Adrenal gland (tissue), 12 donors: ENCODE data around the gene TMEM115. TPM values are rescaled to one million over a fixed set of nuclear protein-coding genes. Genes with fewer than 3 reads are reported as not detected.

Source experiments
- DNase-seq, 7 donors: peaks; one replicate each; pipeline ENCODE4 v3.0.0-alpha.2; 2019 to 2020
- H3K27ac ChIP-seq, 5 donors: fragments of 200-600 bp; sonication (generic) in 4 of 5; 1 replicate in 3 of 5; 2 replicates in 2 of 5; pipeline versions ENCODE4 v1.5.1 to v1.8.0; 2016 to 2020; ENCODE audit warnings: mild to moderate bottlenecking in 1 of 5
- H3K27me3 ChIP-seq: fragments of 200-600 bp; 2 replicates; pipeline ENCODE4 v1.8.0; 2021
- H3K36me3 ChIP-seq, 2 donors: fragments of 200-600 bp; replicated peaks in 1 of 2; 1 replicate in 1 of 2; 2 replicates in 1 of 2; pipeline versions ENCODE4 v1.5.1 to v1.8.0; 2018 to 2022
- H3K4me1 ChIP-seq, 2 donors: fragments of 200-600 bp; replicated peaks in 1 of 2; 1 replicate in 1 of 2; 2 replicates in 1 of 2; pipeline versions ENCODE4 v1.5.1 to v1.8.0; 2018 to 2021
- H3K4me3 ChIP-seq, 4 donors: fragments of 200-600 bp; sonication (generic) in 3 of 4; one replicate each; pipeline ENCODE4 v1.5.1; 2016 to 2018
- H3K9me3 ChIP-seq, 3 donors: fragments of 200-600 bp; sonication (generic) in 1 of 3; replicated peaks in 1 of 3; 1 replicate in 2 of 3; 2 replicates in 1 of 3; pipeline versions ENCODE4 v1.5.1 to v1.8.0; 2016 to 2021
- CTCF ChIP-seq, 6 experiments: fragments of 450-650 bp in 4 of 6; fragments of 200-600 bp in 2 of 6; sonication (generic) in 1 of 6; IDR thresholded peaks; 1 replicate in 5 of 6; 2 replicates in 1 of 6; pipeline versions ENCODE4 v1.5.1 to v1.8.0; 2016 to 2021; ENCODE audit warnings: antibody characterized with exemption in 6 of 6, mild to moderate bottlenecking in 2 of 6, moderate library complexity in 1 of 6
- POLR2A ChIP-seq, 2 donors: fragments of 450-650 bp; IDR thresholded peaks; one replicate each; pipeline ENCODE4 v1.6.1; 2017; ENCODE audit warnings: antibody characterized with exemption in 2 of 2, mild to moderate bottlenecking in 2 of 2, moderate library complexity in 1 of 2
- WGBS, 4 donors: extraction: QIAGEN DNeasy Blood & Tissue Kit in 2 of 4; methylation state at CpG; one replicate each; pipeline versions ENCODE4 v1.1.5 to v1.1.7; 2013 to 2017; 5-methylcytosine and 5-hydroxymethylcytosine counted together
- intact Hi-C, 2 donors: fragments of 100-400 bp; cut with DNase I; formaldehyde crosslinking; loops; one replicate each; pipeline versions ENCODE4 v1.14.1 to v1.15.0; 2022 to 2023
- polyA plus RNA-seq, 3 donors: library from polyadenylated mRNA; stranded (reverse); fragments of 200-250 nt in 2 of 3; fragments of 350-450 nt in 1 of 3; fragmentation: Illumina TruSeq in 1 of 3; extraction: RNeasy Lipid Tissue Mini Kit (QIAGEN cat#74804) in 1 of 3; gene quantifications; one replicate each; pipeline ENCODE4 v1.2.3, GENCODE V29; 2013 to 2014
- total RNA-seq, 9 donors: library from RNA; depleted of rRNA in 4 of 9; stranded (reverse); fragments of >200 nt in 4 of 9; fragments of 120-200 nt in 1 of 9; fragmentation: NEBNext Ultra II Directional in 1 of 9; extraction: Animal tissue kit (Norgen Biotek cat#: 25700) in 1 of 9; gene quantifications; one replicate each; pipeline versions ENCODE4 v1.1.0 to v1.2.4, GENCODE V29; 2013 to 2023
- donor health status: healthy with polysubstance abuse.
- donor health status: Bipolar disorder and iron deficiency.
- donor health status: DM: yes; HTN: yes; CAD: no.
- donor health status: DM: no; HTN: no; CAD: no.
- donor health status: DM: no; HTN: no; CAD: no.
- donor health status: DM: yes; HTN: yes; CAD: no.

TMEM115 gene
- total and polyA plus RNA-seq, 12 donors, result 23.6 to 88.5 (median 59.7) TPM

DNA sequence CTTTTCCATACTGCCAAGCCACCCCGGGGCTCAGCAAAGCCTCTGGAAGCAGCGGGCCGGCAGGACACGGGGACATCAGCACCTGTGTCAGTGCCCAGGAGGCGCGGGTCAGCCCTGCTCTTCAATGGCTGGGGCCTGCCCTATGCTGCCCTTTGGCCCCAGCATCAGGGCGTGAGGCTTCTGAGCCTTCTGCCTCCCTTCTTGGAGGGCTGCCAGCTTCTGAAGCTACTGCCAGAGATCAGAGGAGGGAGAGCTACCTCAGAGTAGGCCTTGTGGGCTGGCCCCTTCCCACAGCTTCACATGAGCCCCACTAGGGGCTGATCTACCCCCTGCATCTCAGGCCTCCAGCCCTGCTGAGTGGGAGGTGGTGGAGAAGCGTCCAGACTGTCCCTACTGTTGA lies 13.0 kb upstream of the TMEM115 start:
- 52 to 77% (median 64%) methylated on average over 3 to 8 of the region's 8 CpGs for WGBS, 4 donors
- Histone ChIP-seq H3K27me3 (no peaks in the 10 kb centered on the region), H3K27ac (no peak overlapping the region), H3K9me3 (no peaks in the 10 kb centered on the region), H3K4me1 (no peaks in the 10 kb centered on the region), H3K4me3 (no peak overlapping the region), H3K36me3 (no peaks in the 10 kb centered on the region)
- TF ChIP-seq CTCF (IDR thresholded peaks at IDR 0.05), result no peak
- no peak for TF ChIP-seq POLR2A (IDR thresholded peaks at IDR 0.05)
- DNase-seq, result no peak
- intact Hi-C loops, result no loop called here

DNA sequence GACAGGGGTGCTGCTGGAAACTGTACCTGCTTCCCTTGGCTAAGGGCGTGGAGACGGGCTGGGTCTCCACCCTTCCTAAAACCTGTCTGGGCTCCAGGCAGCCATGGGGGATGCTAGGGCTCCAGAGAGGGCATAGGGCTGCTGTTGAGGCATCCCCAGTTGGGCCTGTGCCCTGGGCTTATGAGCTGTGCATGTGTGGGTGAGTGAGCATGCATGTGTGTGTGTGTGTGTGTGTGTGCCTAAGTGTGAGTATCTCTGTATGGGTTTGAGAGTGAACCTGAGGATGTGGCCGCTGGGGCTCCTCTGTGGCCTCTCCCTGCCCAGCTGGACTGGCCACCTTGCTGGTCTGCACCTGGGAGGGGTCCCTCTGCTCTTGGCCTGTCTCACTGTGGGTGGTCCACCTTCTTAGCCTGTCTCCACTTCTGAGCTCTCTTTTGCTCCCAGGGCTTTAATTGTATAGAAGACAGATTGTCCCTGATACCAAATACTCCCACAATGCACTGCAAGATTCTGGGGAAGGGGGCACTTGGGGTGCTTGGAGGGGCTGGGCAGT lies 11.9 kb upstream of the TMEM115 start:
- no peak overlapping the region for H3K4me3 ChIP-seq
- no peaks in the 10 kb centered on the region for H3K27me3 ChIP-seq
- intact Hi-C loops, result no loop called here
- DNase-seq, result no peak
- no peak overlapping the region for H3K27ac ChIP-seq
- H3K36me3 ChIP-seq, result no peaks in the 10 kb centered on the region
- TF ChIP-seq POLR2A (IDR thresholded peaks at IDR 0.05), result no peak
- no peak for TF ChIP-seq CTCF (IDR thresholded peaks at IDR 0.05)
- WGBS, 4 donors, result 44 to 93% (median 86%) methylated on average over 3 of the region's 3 CpGs
- H3K9me3 ChIP-seq, result no peaks in the 10 kb centered on the region
- H3K4me1 ChIP-seq, result no peaks in the 10 kb centered on the region

DNA sequence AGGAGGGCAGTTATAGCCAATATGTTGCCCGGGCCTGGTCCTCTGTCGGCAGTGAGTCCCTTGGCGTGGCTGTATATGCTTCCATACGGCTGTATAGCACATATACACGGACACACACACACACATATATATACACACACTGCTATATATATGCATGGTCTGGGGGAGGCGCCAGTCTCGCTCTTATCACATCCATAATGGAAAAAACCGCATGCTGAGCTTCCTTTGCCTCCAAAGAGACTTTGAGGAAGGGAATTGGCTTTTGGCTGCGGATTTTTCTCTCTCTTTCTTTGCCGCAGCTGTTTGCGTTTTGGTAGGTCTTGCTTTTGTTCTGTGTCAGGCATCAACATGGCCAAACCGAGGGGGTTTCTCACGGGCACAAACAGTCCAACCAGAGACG lies 11.3 kb upstream of the TMEM115 start:
- Histone ChIP-seq H3K27me3 (no peaks in the 10 kb centered on the region), H3K36me3 (no peaks in the 10 kb centered on the region)
- WGBS, 4 donors, result 52 to 64% (median 61%) methylated on average over 12 to 14 of the region's 14 CpGs

DNA sequence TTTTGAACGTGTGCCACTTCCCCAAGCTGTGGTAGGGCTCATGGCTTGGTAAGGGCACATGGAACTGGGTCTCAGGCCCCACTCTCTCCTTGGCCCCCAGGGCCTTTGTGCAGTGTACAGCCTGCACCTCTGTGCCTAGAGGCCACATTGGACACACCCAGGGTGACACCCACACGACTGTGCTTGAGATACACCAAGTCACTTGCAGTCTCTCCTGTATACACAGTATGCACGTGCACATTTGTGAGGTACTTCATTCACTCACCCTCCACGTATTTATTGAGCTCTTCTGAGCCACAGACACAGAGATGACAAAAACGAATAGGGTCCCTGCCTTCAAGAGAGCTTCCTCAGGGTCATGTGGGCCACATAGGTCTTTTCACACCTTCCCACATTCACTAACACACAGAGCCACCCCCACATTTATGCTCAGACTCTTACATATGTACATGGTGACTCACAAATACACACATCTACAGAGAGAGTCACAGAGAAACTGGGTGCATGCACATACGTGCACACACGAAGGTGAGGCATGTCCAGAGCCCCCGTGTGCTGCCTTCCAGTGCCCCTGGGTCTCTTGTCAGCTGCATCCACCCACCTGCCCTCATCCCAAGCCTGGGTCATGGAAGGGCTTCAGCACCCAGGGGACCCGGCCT lies 9.8 kb upstream of the TMEM115 start:
- Histone ChIP-seq H3K4me1 (peaks cover 6% of the 10 kb centered on the region in 2 donors), H3K27me3 (no peaks in the 10 kb centered on the region), H3K4me3 (no peak overlapping the region), H3K36me3 (no peaks in the 10 kb centered on the region), H3K9me3 (no peaks in the 10 kb centered on the region), H3K27ac (no peak overlapping the region)
- no peak for TF ChIP-seq POLR2A (IDR thresholded peaks at IDR 0.05)
- TF ChIP-seq CTCF (IDR thresholded peaks at IDR 0.05), result no peak
- no peak for DNase-seq
- WGBS, 4 donors, result 65 to 75% (median 72%) methylated on average over 7 to 9 of the region's 9 CpGs
- intact Hi-C loops, result no loop called here

More for the DNA sequence above, 11.3 kb upstream of the TMEM115 start:
- Histone ChIP-seq H3K4me3 (no peak overlapping the region), H3K9me3 (no peaks in the 10 kb centered on the region), H3K4me1 (no peaks in the 10 kb centered on the region), H3K27ac (no peak overlapping the region)
- no peak for DNase-seq
- intact Hi-C loops, result no loop called here
- TF ChIP-seq CTCF (IDR thresholded peaks at IDR 0.05) (no peak), POLR2A (IDR thresholded peaks at IDR 0.05) (no peak)
